Ascending aorta (tissue), 2 donors: ENCODE results near the gene SAMD5. TPM values are rescaled to one million over a fixed set of nuclear protein-coding genes. Genes with fewer than 3 reads are reported as not detected.

Source experiments
- DNase-seq, 2 donors: peaks; one replicate each; pipeline ENCODE4 v3.0.0-alpha.2; 2019; ENCODE audit warnings: low spot score in 2 of 2
- H3K27ac ChIP-seq, 2 donors: fragments of 200-600 bp; sonication (generic); one replicate each; pipeline ENCODE4 v1.5.1; 2016 to 2017; ENCODE audit warnings: mild to moderate bottlenecking in 1 of 2
- H3K27me3 ChIP-seq: fragments of 200-600 bp; sonication (generic); one replicate; pipeline ENCODE4 v1.5.1; 2017
- H3K36me3 ChIP-seq, 2 donors: fragments of 200-600 bp; sonication (generic); one replicate each; pipeline ENCODE4 v1.5.1; 2016
- H3K4me1 ChIP-seq, 2 donors: fragments of 200-600 bp; sonication (generic); one replicate each; pipeline ENCODE4 v1.5.1; 2016 to 2017; ENCODE audit warnings: mild to moderate bottlenecking in 1 of 2
- H3K4me3 ChIP-seq, 2 donors: fragments of 200-600 bp; sonication (generic); one replicate each; pipeline ENCODE4 v1.5.1; 2016 to 2017; ENCODE audit warnings: mild to moderate bottlenecking in 1 of 2
- H3K9me3 ChIP-seq, 2 donors: fragments of 200-600 bp; sonication (generic); one replicate each; pipeline ENCODE4 v1.5.1; 2016
- CTCF ChIP-seq, 3 experiments: fragments of 200-600 bp in 2 of 3; fragments of 450-650 bp in 1 of 3; sonication (generic) in 2 of 3; IDR thresholded peaks; one replicate each; pipeline ENCODE4 v1.5.1; 2016 to 2019; ENCODE audit warnings: antibody characterized with exemption in 3 of 3, mild to moderate bottlenecking in 1 of 3, moderate library complexity in 1 of 3
- intact Hi-C: fragments of 100-400 bp; cut with DNase I; formaldehyde crosslinking; loops from one replicate; pipeline ENCODE4 v1.15.1; 2023
- total RNA-seq: library from RNA; depleted of rRNA; stranded (reverse); fragments of >200 nt; gene quantifications from one replicate; pipeline ENCODE4 v1.1.0, GENCODE V29; 2016

Gene SAMD5
- total RNA-seq, 1 donor from 2014 or later: 1.3 TPM

- Histone ChIP-seq H3K36me3 (no peaks in the 10 kb centered on the region), H3K27ac (no peak overlapping the region), H3K4me3 (no peak overlapping the region), H3K9me3 (peaks cover 0 to 6% of the 10 kb centered on the region in 2 donors), H3K27me3 (no peaks in the 10 kb centered on the region), H3K4me1 (no peaks in the 10 kb centered on the region)
- TF ChIP-seq CTCF (IDR thresholded peaks at IDR 0.05): no peak
- intact Hi-C loops: no loop called here
- no peak for DNase-seq
Measured at GRCh38 chr6:147468634-147469033, 39.9 kb upstream of the SAMD5 start.

DNA sequence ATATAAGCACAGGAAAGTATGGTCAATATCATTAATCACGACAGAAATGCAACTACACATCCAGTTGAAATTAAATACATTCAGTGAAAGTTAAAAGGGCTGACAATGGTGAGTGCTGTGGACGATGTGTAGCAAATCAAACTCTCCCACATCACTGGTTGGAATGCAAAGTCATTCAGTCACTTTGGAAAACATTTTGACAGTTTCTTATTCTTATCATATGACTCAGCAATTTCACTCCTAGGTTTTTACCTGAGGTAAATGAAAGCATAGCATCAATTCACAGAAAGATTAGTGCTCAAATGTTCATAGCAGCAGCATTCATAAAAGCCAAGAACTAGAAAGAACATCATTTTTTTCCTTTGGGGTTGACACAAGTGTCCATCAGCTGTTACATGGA, 28.6 kb upstream of the SAMD5 start:
- H3K27me3 ChIP-seq: no peaks in the 10 kb centered on the region
- no peaks in the 10 kb centered on the region for H3K9me3 ChIP-seq
- no peak overlapping the region for H3K4me3 ChIP-seq
- intact Hi-C loops: no loop called here
- DNase-seq: no peak
- H3K27ac ChIP-seq: no peak overlapping the region
- H3K4me1 ChIP-seq: no peaks in the 10 kb centered on the region
- no peak for TF ChIP-seq CTCF (IDR thresholded peaks at IDR 0.05)
- H3K36me3 ChIP-seq: no peaks in the 10 kb centered on the region

GRCh38 chr6:147486683-147487082, 21.8 kb upstream of the SAMD5 start:
- intact Hi-C loops: no loop called here
- Histone ChIP-seq H3K27ac (no peak overlapping the region), H3K36me3 (no peaks in the 10 kb centered on the region), H3K4me1 (no peaks in the 10 kb centered on the region), H3K9me3 (no peaks in the 10 kb centered on the region), H3K27me3 (no peaks in the 10 kb centered on the region), H3K4me3 (no peak overlapping the region)
- TF ChIP-seq CTCF (IDR thresholded peaks at IDR 0.05): no peak
- no peak for DNase-seq

DNA sequence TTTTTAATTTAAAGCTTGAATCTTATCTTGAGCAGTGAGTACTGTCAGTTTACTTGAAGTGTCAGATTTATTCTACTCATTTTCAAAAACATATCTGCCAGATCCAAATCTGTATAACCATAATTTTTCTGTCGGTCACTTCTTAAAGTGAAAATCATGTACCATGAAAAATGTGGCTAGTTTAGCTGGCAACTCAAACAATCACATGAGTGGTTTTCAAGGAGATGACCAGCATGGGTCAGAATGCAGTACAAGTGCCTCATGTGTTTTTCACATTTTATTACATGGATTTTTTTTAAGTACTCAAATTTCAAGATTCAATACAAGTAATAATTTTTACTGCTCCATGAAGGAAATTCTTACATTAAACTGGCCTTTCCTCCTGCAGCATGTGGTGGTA, 11.0 kb upstream of the SAMD5 start:
- no peak for DNase-seq
- intact Hi-C loops: no loop called here
- Histone ChIP-seq H3K27ac (no peak overlapping the region), H3K4me1 (no peaks in the 10 kb centered on the region), H3K36me3 (no peaks in the 10 kb centered on the region), H3K4me3 (no peak overlapping the region), H3K9me3 (no peaks in the 10 kb centered on the region), H3K27me3 (no peaks in the 10 kb centered on the region)
- TF ChIP-seq CTCF (IDR thresholded peaks at IDR 0.05): no peak

GRCh38 chr6:147503587-147503986, 4.9 kb upstream of the SAMD5 start:
- Histone ChIP-seq H3K27ac (no peak overlapping the region), H3K4me1 (peaks cover 0 to 11% of the 10 kb centered on the region in 2 donors), H3K4me3 (no peak overlapping the region), H3K27me3 (no peaks in the 10 kb centered on the region), H3K36me3 (no peaks in the 10 kb centered on the region), H3K9me3 (no peaks in the 10 kb centered on the region)
- DNase-seq: no peak
- no peak for TF ChIP-seq CTCF (IDR thresholded peaks at IDR 0.05)
- intact Hi-C loops: no loop called here

GRCh38 chr6:147504848-147505247, 3.6 kb upstream of the SAMD5 start:
- no peaks in the 10 kb centered on the region for H3K36me3 ChIP-seq
- H3K4me3 ChIP-seq: no peak overlapping the region
- peaks cover 0 to 11% of the 10 kb centered on the region in 2 donors for H3K4me1 ChIP-seq
- H3K27ac ChIP-seq: no peak overlapping the region
- no peak for TF ChIP-seq CTCF (IDR thresholded peaks at IDR 0.05)
- intact Hi-C loops: loop anchor here (5.0 kb wide), 2 partner anchors 747 to 962 kb away; no protein-coding TSS in a partner anchor
- DNase-seq: no peak
- H3K27me3 ChIP-seq: no peaks in the 10 kb centered on the region
- H3K9me3 ChIP-seq: no peaks in the 10 kb centered on the region
